NCI-H345 (cell line): ENCODE results near the gene COL11A2.

Experiments used
- DNase-seq: peaks from one replicate; lab custom pipeline; 2025; lab: John Stamatoyannopoulos, UW

The COL11A2 gene

GRCh38 chr6:33206864-33207551 is 14.7 kb upstream of the COL11A2 start:
- no peak for DNase-seq

GRCh38 chr6:33206027-33206863 is 14.0 kb upstream of the COL11A2 start:
- DNase-seq: no peak

- DNase-seq: no peak
These were observed 13.1 kb upstream of the COL11A2 start for GRCh38 chr6:33205191-33206026.

GRCh38 chr6:33204415-33205190 is 12.3 kb upstream of the COL11A2 start, which contains the start of gene HSD17B8:
HSD17B8 (plus strand) TSS chr6:33204655; CDS start chr6:33204669, 14 bp downstream.
- DNase-seq: peak; percentile 94

GRCh38 chr6:33204165-33204414 is 11.8 kb upstream of the COL11A2 start:
- no peak for DNase-seq

- DNase-seq: no peak
These were observed 11.3 kb upstream of the COL11A2 start for GRCh38 chr6:33203443-33204164.

GRCh38 chr6:33202799-33203198 is 10.5 kb upstream of the COL11A2 start:
- DNase-seq: no peak

GRCh38 chr6:33201935-33202334 is 9.7 kb upstream of the COL11A2 start:
- no peak for DNase-seq

GRCh38 chr6:33201147-33201545 is 8.9 kb upstream of the COL11A2 start:
- no peak for DNase-seq

- DNase-seq: peak; percentile 99
These were observed 8.2 kb upstream of the COL11A2 start, which contains the start of the genes RXRB and SLC39A7 for GRCh38 chr6:33200219-33201146. RXRB (minus strand) TSS chr6:33200665; CDS start chr6:33200476, 189 bp downstream. SLC39A7 (plus strand) TSS chr6:33200867; CDS start chr6:33201246, 379 bp downstream.

GRCh38 chr6:33199687-33200218 is 7.5 kb upstream of the COL11A2 start:
- DNase-seq: peak; percentile 81

GRCh38 chr6:33198853-33199436 is 6.7 kb upstream of the COL11A2 start:
- DNase-seq: no peak

- DNase-seq: no peak
These were observed 6.0 kb upstream of the COL11A2 start for GRCh38 chr6:33198159-33198852.

GRCh38 chr6:33197431-33198048 is 5.3 kb upstream of the COL11A2 start:
- DNase-seq: peak; percentile 39

GRCh38 chr6:33195304-33196165 is 3.3 kb upstream of the COL11A2 start:
- no peak for DNase-seq

GRCh38 chr6:33194431-33194979 is 2.2 kb upstream of the COL11A2 start:
- no peak for DNase-seq

- no peak for DNase-seq
These were observed 1.4 kb upstream of the COL11A2 start for GRCh38 chr6:33193619-33194018.
